HG03103 (cell line): Measurements from ENCODE around the gene HEPACAM2.

ENCODE experiments used
- ATAC-seq: cut with Tn5 transposase; IDR thresholded peaks from one replicate; pipeline ENCODE4 v1.9.1; 2021; ENCODE audit warnings: low read depth; ENCODE audit not compliant: unreplicated experiment

HEPACAM2 gene

GRCh38 chr7:93148727-93149126 is 77.5 kb downstream of the HEPACAM2 start:
- no peak for ATAC-seq

GRCh38 chr7:93148144-93148543 is 78.1 kb downstream of the HEPACAM2 start, which contains the start of gene SAMD9L:
Gene SAMD9L, minus strand, starts transcription at chr7:93148385. Its CDS starts 12,414 bp downstream, at chr7:93135971.
- ATAC-seq = peak; percentile 54

- peak; percentile 74 for ATAC-seq
Observed at GRCh38 chr7:93147363-93147762, 78.9 kb downstream of the HEPACAM2 start.

GRCh38 chr7:93146472-93147141 is 79.7 kb downstream of the HEPACAM2 start:
- peak; percentile 24 for ATAC-seq

- ATAC-seq = no peak
Observed at GRCh38 chr7:93146036-93146435, 80.2 kb downstream of the HEPACAM2 start.

- ATAC-seq = no peak
Observed at GRCh38 chr7:93145354-93145753, 80.9 kb downstream of the HEPACAM2 start.

GRCh38 chr7:93142127-93142526 is 84.1 kb downstream of the HEPACAM2 start:
- no peak for ATAC-seq

GRCh38 chr7:93140582-93141191 is 85.6 kb downstream of the HEPACAM2 start:
- no peak for ATAC-seq

- no peak for ATAC-seq
Observed at GRCh38 chr7:93138576-93138975, 87.7 kb downstream of the HEPACAM2 start.
